Measurements from ENCODE around the gene ISG20L2. TPM values are rescaled to one million over a fixed set of nuclear protein-coding genes. Genes with fewer than 3 reads are reported as not detected.

The ISG20L2 gene
- polyA plus RNA-seq, 1 of the 3 experiments (the other 2 are of a cell fraction) = 31.6 TPM

- POLR2A ChIA-PET = no interaction called here
- no peak overlapping the region; a peak in 1 of 4 replicates for H3K4me3 ChIP-seq (ENCODE audit: low read depth in 2 of 2, low read length in 1 of 2)
- no peaks in the 10 kb centered on the region for H3K9me2 ChIP-seq
- H3K4me1 ChIP-seq (ENCODE audit: control insufficient read depth in 1 of 2, insufficient read depth in 2 of 2, low read depth in 1 of 2, low read length in 1 of 2) = peaks cover 21 to 67% of the 10 kb centered on the region in 2 experiments; a peak in 3 of 4 replicates
- CTCF ChIA-PET = interaction anchor here (1.1 to 45.5 kb wide), 7 partner anchors 9 to 119 kb away, joined by 3 to 2702 read pairs (median 7); partner anchors contain the start of genes CRABP2, HAPLN2, ISG20L2 and METTL25B
- H4K20me1 ChIP-seq (ENCODE audit: insufficient read depth) = peaks cover 10% of the 10 kb centered on the region; the same call in 1 of the 2 replicates
- peak overlapping the region; percentile 98; the same call in 1 of the 2 replicates for H3K4me2 ChIP-seq
- no peak overlapping the region for H2AFZ ChIP-seq (ENCODE audit: low read depth)
- H3K27me3 ChIP-seq (ENCODE audit: insufficient read depth) = no peaks in the 10 kb centered on the region
- peaks cover 12 to 26% of the 10 kb centered on the region in 2 experiments for H3K36me3 ChIP-seq (replicated peaks in 1 of 2; ENCODE audit: control insufficient read depth in 1 of 2, insufficient read depth in 2 of 2, low read length in 1 of 2)
- peaks cover 23% of the 10 kb centered on the region for H3K79me2 ChIP-seq (ENCODE audit: insufficient read depth)
- H3K27ac ChIP-seq (ENCODE audit: low read depth in 2 of 2, low read length in 1 of 2) = peak overlapping the region in 1 of 2 experiments; percentile 14; a peak in 1 of 4 replicates
- H3F3A ChIP-seq (replicated peaks; ENCODE audit: insufficient read depth) = peaks cover 3% of the 10 kb centered on the region
- no peak for DNase-seq
- 73% methylated on average over 8 of the region's 8 CpGs for WGBS (ENCODE audit: low lambda C conversion rate)
- no peak overlapping the region for H3K9ac ChIP-seq
- TF ChIP-seq SIN3A (IDR thresholded peaks at IDR 0.05; ENCODE audit: borderline replicate concordance, low read depth, low read length) (no peak), EP300 (IDR thresholded peaks at IDR 0.05; ENCODE audit: borderline replicate concordance in 1 of 2, low read depth in 1 of 2, low read length in 1 of 2) (no peak), ELF1 (IDR thresholded peaks at IDR 0.05) (no peak), TEAD4 (IDR thresholded peaks at IDR 0.05; ENCODE audit: borderline replicate concordance, insufficient read depth) (no peak), FOXM1 (IDR thresholded peaks at IDR 0.05; ENCODE audit: low read depth) (no peak), CHD2 (IDR thresholded peaks at IDR 0.05; ENCODE audit: low read length, partially characterized antibody) (no peak), FOSL2 (IDR thresholded peaks at IDR 0.05; ENCODE audit: borderline replicate concordance, low read depth) (no peak), EZH2phosphoT487 (IDR thresholded peaks at IDR 0.05; ENCODE audit: borderline replicate concordance, low read depth) (no peak), RFX5 (IDR thresholded peaks at IDR 0.05; ENCODE audit: low read length) (no peak), RAD21 (IDR thresholded peaks at IDR 0.05; ENCODE audit: low read length) (no peak), YY1 (IDR thresholded peaks at IDR 0.05; ENCODE audit: low read depth) (no peak), TAF1 (IDR thresholded peaks at IDR 0.05; ENCODE audit: borderline replicate concordance, low read depth, low read length) (no peak), FOXJ3 (CRISPR knock-in tag; IDR thresholded peaks at IDR 0.05) (no peak), MAX (IDR thresholded peaks at IDR 0.05; ENCODE audit: low read depth) (no peak), MXI1 (IDR thresholded peaks at IDR 0.05; ENCODE audit: low read depth, low read length) (no peak), JUND (IDR thresholded peaks at IDR 0.05) (no peak), MEF2A (IDR thresholded peaks at IDR 0.05; ENCODE audit: borderline replicate concordance, low read depth) (no peak)
- TF ChIP-seq, protein P1, sequence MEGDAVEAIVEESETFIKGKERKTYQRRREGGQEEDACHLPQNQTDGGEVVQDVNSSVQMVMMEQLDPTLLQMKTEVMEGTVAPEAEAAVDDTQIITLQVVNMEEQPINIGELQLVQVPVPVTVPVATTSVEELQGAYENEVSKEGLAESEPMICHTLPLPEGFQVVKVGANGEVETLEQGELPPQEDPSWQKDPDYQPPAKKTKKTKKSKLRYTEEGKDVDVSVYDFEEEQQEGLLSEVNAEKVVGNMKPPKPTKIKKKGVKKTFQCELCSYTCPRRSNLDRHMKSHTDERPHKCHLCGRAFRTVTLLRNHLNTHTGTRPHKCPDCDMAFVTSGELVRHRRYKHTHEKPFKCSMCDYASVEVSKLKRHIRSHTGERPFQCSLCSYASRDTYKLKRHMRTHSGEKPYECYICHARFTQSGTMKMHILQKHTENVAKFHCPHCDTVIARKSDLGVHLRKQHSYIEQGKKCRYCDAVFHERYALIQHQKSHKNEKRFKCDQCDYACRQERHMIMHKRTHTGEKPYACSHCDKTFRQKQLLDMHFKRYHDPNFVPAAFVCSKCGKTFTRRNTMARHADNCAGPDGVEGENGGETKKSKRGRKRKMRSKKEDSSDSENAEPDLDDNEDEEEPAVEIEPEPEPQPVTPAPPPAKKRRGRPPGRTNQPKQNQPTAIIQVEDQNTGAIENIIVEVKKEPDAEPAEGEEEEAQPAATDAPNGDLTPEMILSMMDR (IDR thresholded peaks at IDR 0.05) = no peak
- TF ChIP-seq, protein P2, sequence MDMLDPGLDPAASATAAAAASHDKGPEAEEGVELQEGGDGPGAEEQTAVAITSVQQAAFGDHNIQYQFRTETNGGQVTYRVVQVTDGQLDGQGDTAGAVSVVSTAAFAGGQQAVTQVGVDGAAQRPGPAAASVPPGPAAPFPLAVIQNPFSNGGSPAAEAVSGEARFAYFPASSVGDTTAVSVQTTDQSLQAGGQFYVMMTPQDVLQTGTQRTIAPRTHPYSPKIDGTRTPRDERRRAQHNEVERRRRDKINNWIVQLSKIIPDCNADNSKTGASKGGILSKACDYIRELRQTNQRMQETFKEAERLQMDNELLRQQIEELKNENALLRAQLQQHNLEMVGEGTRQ (IDR thresholded peaks at IDR 0.05; ENCODE audit: borderline replicate concordance, low read depth, low read length) = no peak
- H3K9me3 ChIP-seq = no peaks in the 10 kb centered on the region
Observed at GRCh38 chr1:156673387-156674121, 55.0 kb downstream of the ISG20L2 start.

Other genes starting within 250 kb of the ISG20L2 start
- 14.3 and 16.0 TPM in 2 replicates for gene MEF2D, start 228.0 kb downstream of the ISG20L2 start, polyA plus RNA-seq (2012; rRNA removed)
- gene IQGAP3, start 156.2 kb downstream of the ISG20L2 start, polyA plus RNA-seq (2012; rRNA removed) = 14.4 and 15.6 TPM in 2 replicates
- not detected in 2 replicates for gene TTC24, start 149.0 kb downstream of the ISG20L2 start, polyA plus RNA-seq (2012; rRNA removed)
- gene NAXE, start 137.0 kb downstream of the ISG20L2 start, polyA plus RNA-seq (2012; rRNA removed) = 68.5 and 98.4 TPM in 2 replicates
- 36.6 and 46.8 TPM in 2 replicates for gene GPATCH4, start 127.3 kb downstream of the ISG20L2 start, polyA plus RNA-seq (2012; rRNA removed)
- 0.10 and 0.20 TPM in 2 replicates for gene HAPLN2, start 109.4 kb downstream of the ISG20L2 start, polyA plus RNA-seq (2012; rRNA removed)
- 0.13 and 0.25 TPM in 2 replicates for gene BCAN, start 86.6 kb downstream of the ISG20L2 start, polyA plus RNA-seq (2012; rRNA removed)
- 12.6 and 15.8 TPM in 2 replicates for gene NES, start 51.4 kb downstream of the ISG20L2 start, polyA plus RNA-seq (2012; rRNA removed)
- 13.3 and 42.1 TPM in 2 replicates for gene CRABP2, start 23.2 kb downstream of the ISG20L2 start, polyA plus RNA-seq (2012; rRNA removed)
- 20.1 and 21.2 TPM in 2 replicates for gene METTL25B, start 297 bp downstream of the ISG20L2 start, polyA plus RNA-seq (2012; rRNA removed)
- 149 and 171 TPM in 2 replicates for gene MRPL24, start 12.3 kb upstream of the ISG20L2 start, polyA plus RNA-seq (2012; rRNA removed)
- 152 and 166 TPM in 2 replicates for gene HDGF, start 22.9 kb upstream of the ISG20L2 start, polyA plus RNA-seq (2012; rRNA removed)
- gene PRCC, start 38.8 kb upstream of the ISG20L2 start, polyA plus RNA-seq (2012; rRNA removed) = 39.2 and 51.8 TPM in 2 replicates
- gene SH2D2A, start 88.1 kb upstream of the ISG20L2 start, polyA plus RNA-seq (2012; rRNA removed) = not detected in 2 replicates
- 0.20 and 0.63 TPM in 2 replicates for gene INSRR, start 130.4 kb upstream of the ISG20L2 start, polyA plus RNA-seq (2012; rRNA removed)
- 0.97 and 3.3 TPM in 2 replicates for gene NTRK1, start 132.1 kb upstream of the ISG20L2 start, polyA plus RNA-seq (2012; rRNA removed)
- 1.2 and 1.7 TPM in 2 replicates for gene PEAR1, start 165.0 kb upstream of the ISG20L2 start, polyA plus RNA-seq (2012; rRNA removed)
- 0.03 TPM in 1 of 2 replicates, not detected in the other for gene LRRC71, start 191.9 kb upstream of the ISG20L2 start, polyA plus RNA-seq (2012; rRNA removed)

Measured in SK-N-SH (cell line).